ENCODE results near the gene TMEM41A. TPM values are rescaled to one million over a fixed set of nuclear protein-coding genes. Genes with fewer than 3 reads are reported as not detected.

The TMEM41A gene
- total and polyA plus RNA-seq, 2 donors (not counting 1 experiment from before 2014, with no cell fraction given): 8.5 to 23.7 TPM

DNA sequence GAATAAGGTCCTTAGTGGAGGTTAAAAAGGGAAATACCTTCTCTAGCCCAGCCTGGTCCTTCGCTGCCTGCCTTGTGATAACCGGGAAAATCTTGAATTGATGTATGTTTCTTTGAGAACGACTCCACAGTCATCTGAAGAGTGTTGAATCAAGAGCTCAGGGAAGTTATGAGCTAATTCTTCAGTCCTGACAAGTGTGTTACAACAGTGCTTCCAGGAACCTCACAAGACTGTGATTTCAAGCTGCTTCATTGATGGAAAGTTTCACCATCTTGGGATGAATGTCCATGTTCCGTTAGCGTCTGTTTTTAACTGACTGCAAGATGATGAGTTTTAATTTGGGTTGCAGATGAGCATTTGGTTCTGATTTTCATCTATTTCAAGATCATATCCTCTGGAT is 12.4 kb downstream of the TMEM41A start:
- DNase-seq: no peak
- CTCF ChIA-PET: interaction anchor here (0.6 kb wide), 1 partner anchor 72 kb away, joined by 3 read pairs; no protein-coding TSS in a partner anchor
- Histone ChIP-seq H3K4me2 (replicated peaks; ENCODE audit: low read depth, low read length, poor library complexity, severe bottlenecking) (no peak overlapping the region), H3K36me3 (replicated peaks in 1 of 2; ENCODE audit: control extremely low read depth in 1 of 2, control insufficient read depth in 1 of 2, extremely low read depth in 1 of 2, insufficient read depth in 2 of 2, low read length in 1 of 2) (peaks cover 4 to 20% of the 10 kb centered on the region in 2 experiments), H2AFZ (ENCODE audit: insufficient read depth, low read depth, low read length, poor library complexity, severe bottlenecking) (no peak overlapping the region), H3K79me2 (ENCODE audit: control insufficient read depth, insufficient read depth, low read length) (no peaks in the 10 kb centered on the region), H3K9me3 (ENCODE audit: control extremely low read depth in 1 of 3, control insufficient read depth in 2 of 3, insufficient read depth in 1 of 3, low read length in 2 of 3) (no peaks in the 10 kb centered on the region), H3K27ac (ENCODE audit: low read length in 2 of 2) (no peak overlapping the region), H3K27me3 (replicated peaks in 1 of 4; ENCODE audit: control extremely low read depth in 1 of 4, control insufficient read depth in 3 of 4, insufficient read depth in 4 of 4, low read length in 3 of 4) (no peaks in the 10 kb centered on the region), H3K9ac (ENCODE audit: low read length) (no peak overlapping the region), H3K4me1 (ENCODE audit: control insufficient read depth in 2 of 2, insufficient read depth in 2 of 2, low read length in 2 of 2) (no peaks in the 10 kb centered on the region), H3K4me3 (ENCODE audit: control extremely low read depth in 1 of 5, extremely low read depth in 1 of 5, insufficient read depth in 1 of 5, low read depth in 2 of 5, low read length in 4 of 5) (no peak overlapping the region), H4K20me1 (ENCODE audit: control insufficient read depth, insufficient read depth, low read length, poor library complexity, severe bottlenecking) (no peaks in the 10 kb centered on the region)
- intact Hi-C loops (cut with micrococcal nuclease): no loop called here
- no peak for ATAC-seq (ENCODE audit: low read depth)
- no peaks in the 10 kb centered on the region for H3K9me3 Mint-ChIP-seq (ENCODE audit: insufficient read depth)
- TF ChIP-seq, protein P1, sequence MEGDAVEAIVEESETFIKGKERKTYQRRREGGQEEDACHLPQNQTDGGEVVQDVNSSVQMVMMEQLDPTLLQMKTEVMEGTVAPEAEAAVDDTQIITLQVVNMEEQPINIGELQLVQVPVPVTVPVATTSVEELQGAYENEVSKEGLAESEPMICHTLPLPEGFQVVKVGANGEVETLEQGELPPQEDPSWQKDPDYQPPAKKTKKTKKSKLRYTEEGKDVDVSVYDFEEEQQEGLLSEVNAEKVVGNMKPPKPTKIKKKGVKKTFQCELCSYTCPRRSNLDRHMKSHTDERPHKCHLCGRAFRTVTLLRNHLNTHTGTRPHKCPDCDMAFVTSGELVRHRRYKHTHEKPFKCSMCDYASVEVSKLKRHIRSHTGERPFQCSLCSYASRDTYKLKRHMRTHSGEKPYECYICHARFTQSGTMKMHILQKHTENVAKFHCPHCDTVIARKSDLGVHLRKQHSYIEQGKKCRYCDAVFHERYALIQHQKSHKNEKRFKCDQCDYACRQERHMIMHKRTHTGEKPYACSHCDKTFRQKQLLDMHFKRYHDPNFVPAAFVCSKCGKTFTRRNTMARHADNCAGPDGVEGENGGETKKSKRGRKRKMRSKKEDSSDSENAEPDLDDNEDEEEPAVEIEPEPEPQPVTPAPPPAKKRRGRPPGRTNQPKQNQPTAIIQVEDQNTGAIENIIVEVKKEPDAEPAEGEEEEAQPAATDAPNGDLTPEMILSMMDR (IDR thresholded peaks at IDR 0.05): no peak
- TF ChIP-seq EZH2 (IDR thresholded peaks at IDR 0.05; ENCODE audit: borderline replicate concordance, insufficient read depth, low read depth, low read length, poor library complexity, severe bottlenecking): no peak
- no peaks in the 10 kb centered on the region for H3K27me3 Mint-ChIP-seq
- H3K27ac Mint-ChIP-seq: no peak overlapping the region
- peaks cover 3% of the 10 kb centered on the region for H3K4me1 Mint-ChIP-seq
- 97% methylated on average over 5 of the region's 5 CpGs for WGBS (ENCODE audit: insufficient coverage)
- no peak overlapping the region for H3K4me3 Mint-ChIP-seq
- POLR2A ChIA-PET: no interaction called here

DNA sequence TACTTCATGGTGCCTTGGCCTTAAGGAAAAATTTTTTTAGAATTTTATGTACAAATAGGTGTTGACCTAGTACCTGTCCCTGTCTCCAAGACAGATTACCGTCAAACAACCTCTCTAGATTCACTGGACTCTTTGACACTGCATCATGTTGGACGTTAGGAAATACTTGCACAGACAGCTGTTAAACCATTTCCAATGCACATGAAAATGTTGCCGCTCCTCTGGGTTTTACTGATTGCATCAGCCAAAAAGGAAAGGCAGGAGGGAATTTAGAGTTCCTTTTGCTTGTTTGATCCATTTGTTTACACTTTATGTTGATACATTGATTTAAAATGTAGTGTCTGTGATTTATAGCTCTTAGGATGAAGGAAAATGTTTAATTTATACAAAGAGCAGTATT is 14.5 kb downstream of the TMEM41A start:
- H3K27me3 ChIP-seq (replicated peaks in 1 of 4; ENCODE audit: control extremely low read depth in 1 of 4, control insufficient read depth in 3 of 4, insufficient read depth in 4 of 4, low read length in 3 of 4): no peaks in the 10 kb centered on the region
- Mint-ChIP-seq H3K4me3 (no peak overlapping the region), H3K27me3 (no peaks in the 10 kb centered on the region), H3K27ac (no peak overlapping the region), H3K4me1 (peaks cover 3% of the 10 kb centered on the region), H3K9me3 (ENCODE audit: insufficient read depth) (no peaks in the 10 kb centered on the region)
- TF ChIP-seq, protein P1 (IDR thresholded peaks at IDR 0.05): no peak
- TF ChIP-seq EZH2 (IDR thresholded peaks at IDR 0.05; ENCODE audit: borderline replicate concordance, insufficient read depth, low read depth, low read length, poor library complexity, severe bottlenecking): no peak
- H3K4me3 ChIP-seq (ENCODE audit: control extremely low read depth in 1 of 5, extremely low read depth in 1 of 5, insufficient read depth in 1 of 5, low read depth in 2 of 5, low read length in 4 of 5): no peak overlapping the region
- H3K79me2 ChIP-seq (ENCODE audit: control insufficient read depth, insufficient read depth, low read length): no peaks in the 10 kb centered on the region
- peaks cover 2 to 6% of the 10 kb centered on the region in 2 experiments for H3K36me3 ChIP-seq (replicated peaks in 1 of 2; ENCODE audit: control extremely low read depth in 1 of 2, control insufficient read depth in 1 of 2, extremely low read depth in 1 of 2, insufficient read depth in 2 of 2, low read length in 1 of 2)
- peaks cover 0 to 3% (median 0%) of the 10 kb centered on the region in 3 donors for H3K9me3 ChIP-seq (ENCODE audit: control extremely low read depth in 1 of 3, control insufficient read depth in 2 of 3, insufficient read depth in 1 of 3, low read length in 2 of 3)
- H3K9ac ChIP-seq (ENCODE audit: low read length): no peak overlapping the region
- no peak overlapping the region for H2AFZ ChIP-seq (ENCODE audit: insufficient read depth, low read depth, low read length, poor library complexity, severe bottlenecking)
- no peak overlapping the region for H3K4me2 ChIP-seq (replicated peaks; ENCODE audit: low read depth, low read length, poor library complexity, severe bottlenecking)
- ATAC-seq (ENCODE audit: low read depth) (no peak), DNase-seq (no peak)
- no peaks in the 10 kb centered on the region for H3K4me1 ChIP-seq (ENCODE audit: control insufficient read depth in 2 of 2, insufficient read depth in 2 of 2, low read length in 2 of 2)
- H4K20me1 ChIP-seq (ENCODE audit: control insufficient read depth, insufficient read depth, low read length, poor library complexity, severe bottlenecking): no peaks in the 10 kb centered on the region
- H3K27ac ChIP-seq (ENCODE audit: low read length in 2 of 2): no peak overlapping the region
- 100% methylated on average over 3 of the region's 3 CpGs for WGBS (ENCODE audit: insufficient coverage)
- intact Hi-C loops (cut with micrococcal nuclease): no loop called here
- ChIA-PET POLR2A (no interaction called here), CTCF (no interaction called here)

Data from B cell (primary cell).